ENCODE data around the gene ZNF462.

- no peak for TF ChIP-seq POLR2A (IDR thresholded peaks at IDR 0.05)
- no peak for TF ChIP-seq CTCF (IDR thresholded peaks at IDR 0.05)
- no peak for TF ChIP-seq EP300 (IDR thresholded peaks at IDR 0.05)
- TF ChIP-seq POLR2AphosphoS5 (IDR thresholded peaks at IDR 0.05): no peak
Observed at GRCh38 chr9:106970976-106971457, 108.1 kb downstream of the ZNF462 start.
